DMS 273 (cell line): Measurements from ENCODE around the gene CES4A.

Experiments
- DNase-seq: peaks from one replicate; lab custom pipeline; 2025; ENCODE audit not compliant: unreplicated experiment; lab: John Stamatoyannopoulos, UW

CES4A gene

DNA sequence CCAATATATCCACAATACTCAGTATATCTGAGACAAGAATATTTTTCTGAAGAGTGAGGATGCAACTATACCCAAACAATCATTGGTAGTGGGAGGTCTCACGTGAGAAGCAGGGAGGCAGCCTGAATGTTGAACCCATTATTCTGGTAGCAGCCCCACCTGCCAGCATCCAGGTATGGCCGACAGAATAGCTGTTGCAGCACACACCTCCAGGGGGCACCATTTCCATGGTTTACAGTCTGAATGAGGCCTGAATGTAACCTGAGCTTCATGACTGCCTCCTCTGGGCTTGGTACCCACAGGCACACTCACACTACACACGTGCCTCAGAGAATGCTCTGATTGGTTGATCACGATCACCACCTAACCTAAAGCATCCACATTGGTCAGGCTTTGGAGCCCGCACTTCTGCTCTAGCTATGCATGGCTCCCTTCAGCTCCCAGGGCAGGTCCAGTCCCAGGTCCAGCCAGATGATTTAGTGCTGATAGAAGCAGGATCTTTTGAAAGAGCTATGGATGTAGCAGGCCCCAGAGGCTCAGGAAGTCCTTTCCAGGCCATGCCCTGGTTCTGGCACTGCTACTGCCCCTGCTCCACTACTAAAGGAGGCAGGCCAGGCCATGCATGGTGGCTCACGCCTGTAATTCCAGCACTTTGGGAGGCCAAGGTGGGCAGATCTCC, 29.6 kb downstream of the CES4A start:
- peak; percentile 96 for DNase-seq

- no peak for DNase-seq
Observed at GRCh38 chr16:67019171-67019570, 30.8 kb downstream of the CES4A start.

DNA sequence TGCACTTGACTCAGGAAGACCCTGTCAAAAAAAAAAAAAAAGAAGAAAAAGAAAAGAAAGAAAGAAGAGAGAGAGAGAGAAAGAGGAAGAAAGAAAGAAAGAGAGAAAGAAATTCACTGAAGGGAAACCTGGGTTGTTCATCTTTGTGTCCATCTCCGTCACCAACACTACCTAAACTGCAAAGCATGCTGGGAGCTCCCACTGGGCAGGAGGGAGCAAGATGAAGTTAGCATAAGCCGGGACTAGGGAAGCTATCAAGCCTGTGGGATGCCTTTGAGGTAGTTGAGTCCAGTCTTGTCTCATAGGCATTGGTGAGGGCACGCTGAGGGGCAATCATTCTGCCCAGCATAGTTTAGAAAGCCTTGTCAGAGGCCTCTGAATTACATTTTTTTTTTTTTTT, 32.9 kb downstream of the CES4A start:
- DNase-seq: no peak

- no peak for DNase-seq
Observed at GRCh38 chr16:67022531-67023214, 34.3 kb downstream of the CES4A start.

DNA sequence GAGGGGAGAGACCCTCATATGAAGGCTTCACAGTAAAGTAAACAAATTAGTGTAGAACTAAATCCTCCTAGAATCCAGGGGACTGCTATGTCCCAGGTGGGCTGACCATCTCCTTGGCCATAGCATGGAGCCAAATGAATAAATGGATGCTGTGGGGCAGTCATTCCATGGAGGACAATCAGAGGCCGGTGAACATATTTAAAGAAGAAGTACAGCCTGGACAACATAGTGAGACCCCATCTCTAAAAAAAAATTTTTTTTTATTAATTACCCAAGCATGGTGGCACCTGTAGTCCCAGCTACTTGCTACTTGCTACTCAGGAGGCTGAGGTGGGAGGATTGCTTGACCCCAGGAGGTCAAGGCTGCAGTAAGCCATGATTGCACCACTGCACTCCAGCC, 35.3 kb downstream of the CES4A start:
- no peak for DNase-seq

- DNase-seq: peak; percentile 37
Observed at GRCh38 chr16:67024384-67025209, 36.2 kb downstream of the CES4A start.

GRCh38 chr16:67025210-67025550, 36.8 kb downstream of the CES4A start:
- DNase-seq: no peak

DNA sequence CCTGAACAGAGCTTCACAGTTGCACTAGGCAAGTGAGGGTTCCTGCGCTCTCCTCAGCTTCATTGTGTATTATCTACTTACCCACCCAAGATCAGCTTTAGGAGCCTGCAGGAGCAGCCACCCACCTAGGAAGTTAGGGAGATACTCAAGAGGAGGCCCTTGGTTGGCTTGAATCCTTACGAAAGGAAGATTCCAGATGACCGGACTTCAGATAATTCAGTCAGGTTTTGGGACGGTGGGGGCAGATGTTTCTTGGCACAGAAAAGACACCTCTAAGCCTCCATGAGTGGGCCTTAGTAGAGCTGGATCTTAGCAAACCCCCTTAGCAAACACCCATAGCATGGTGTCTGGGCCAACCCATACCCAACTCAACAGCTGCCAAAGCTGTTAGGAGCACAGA, 38.2 kb downstream of the CES4A start:
- no peak for DNase-seq

GRCh38 chr16:67027046-67027445, 38.7 kb downstream of the CES4A start:
- DNase-seq: no peak

DNA sequence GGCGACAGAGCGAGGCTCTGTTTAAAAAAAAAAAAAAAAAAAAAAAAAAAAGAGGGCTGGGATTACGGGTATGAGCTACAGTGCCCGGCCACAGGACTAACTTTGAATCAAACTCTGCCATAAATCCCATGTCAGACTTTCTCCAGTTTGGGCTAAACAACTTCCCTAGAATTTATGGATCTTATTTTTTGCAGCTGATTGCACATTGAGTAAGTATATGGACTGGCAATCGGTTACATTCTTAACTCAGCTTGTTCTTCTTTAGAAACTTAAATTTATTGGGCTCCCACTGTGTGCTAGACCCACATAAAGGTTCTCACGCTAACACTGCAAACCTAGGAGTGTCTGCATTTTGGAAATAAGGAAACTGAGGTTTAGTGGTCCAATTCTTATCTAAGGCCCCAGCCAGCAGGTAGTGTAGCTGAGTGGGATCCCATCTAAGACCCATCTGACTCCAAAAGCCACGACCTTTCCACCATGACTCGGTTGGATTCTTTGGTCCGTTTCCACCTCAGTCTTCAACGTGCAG, 39.8 kb downstream of the CES4A start:
- DNase-seq: no peak

DNA sequence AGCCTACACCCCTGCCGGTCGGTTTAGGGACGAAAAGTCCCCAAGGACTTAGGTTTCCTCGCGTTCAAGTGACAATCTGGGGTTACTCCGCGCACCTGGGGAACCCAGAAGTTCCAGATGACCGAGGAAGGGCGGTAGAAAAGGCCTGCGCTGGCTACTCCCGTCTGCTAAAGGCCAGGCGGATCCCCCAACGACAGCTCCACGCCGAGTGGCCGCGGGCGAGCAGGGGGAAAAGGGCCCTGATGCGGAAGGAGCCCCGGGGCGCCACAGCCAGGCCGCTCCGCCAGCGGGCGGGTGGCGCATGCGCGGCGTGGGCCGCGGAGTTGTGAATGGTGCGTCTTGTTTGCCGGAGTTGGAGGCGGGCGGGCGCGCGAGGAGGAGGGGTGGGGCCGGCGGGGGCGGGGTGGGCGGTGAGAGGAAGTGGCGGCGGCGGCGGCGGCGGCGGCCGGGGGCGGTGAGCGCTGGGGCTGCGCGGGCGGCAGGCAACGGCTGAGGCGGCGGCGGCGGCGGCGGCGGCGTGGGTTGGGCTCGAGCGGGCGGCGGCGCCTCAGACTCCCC, 40.4 kb downstream of the CES4A start, which contains the start of gene CBFB:
CBFB (plus strand) TSS at position 454 of the 558 bp plus-strand sequence. CDS start 259 bp downstream, outside the sequence.
- DNase-seq: peak; percentile 97

DNA sequence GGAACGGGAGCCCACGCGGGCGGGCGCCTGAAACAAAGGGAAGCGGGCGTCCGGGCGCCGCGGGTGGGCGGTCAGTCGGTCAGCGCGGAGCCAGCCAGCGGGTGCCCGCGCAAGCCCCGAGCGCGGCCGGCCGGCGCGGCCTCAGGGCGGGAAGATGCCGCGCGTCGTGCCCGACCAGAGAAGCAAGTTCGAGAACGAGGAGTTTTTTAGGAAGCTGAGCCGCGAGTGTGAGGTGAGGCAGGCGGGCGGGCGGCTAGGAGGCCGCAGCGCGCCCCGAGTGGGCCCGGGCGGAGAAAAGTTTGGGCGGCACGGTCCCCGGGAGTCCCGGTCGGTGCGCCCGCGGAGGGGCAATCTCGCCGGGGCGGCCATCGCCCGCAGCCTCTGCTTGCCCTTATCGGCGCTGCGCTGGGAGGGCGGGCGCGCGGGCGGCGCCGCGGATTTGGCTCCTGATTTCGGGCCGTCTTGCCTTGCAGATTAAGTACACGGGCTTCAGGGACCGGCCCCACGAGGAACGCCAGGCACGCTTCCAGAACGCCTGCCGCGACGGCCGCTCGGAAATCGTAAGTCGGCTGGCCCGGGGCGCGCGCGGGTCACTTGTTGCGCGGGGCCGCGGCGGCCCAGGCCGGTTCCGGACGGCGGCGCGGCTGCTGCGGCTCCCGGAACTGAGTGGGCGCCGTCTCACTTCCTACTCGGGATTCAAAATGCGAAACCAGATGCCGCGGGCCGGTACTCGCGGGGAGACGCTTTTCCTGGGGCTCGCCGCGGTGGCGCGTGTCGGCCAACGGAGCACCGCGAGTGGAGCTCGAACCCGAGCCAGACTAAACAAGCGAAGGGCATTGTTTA, 41.1 kb downstream of the CES4A start:
- peak; percentile 80 for DNase-seq

GRCh38 chr16:67030221-67030962, 42.0 kb downstream of the CES4A start:
- DNase-seq: peak; percentile 66

DNA sequence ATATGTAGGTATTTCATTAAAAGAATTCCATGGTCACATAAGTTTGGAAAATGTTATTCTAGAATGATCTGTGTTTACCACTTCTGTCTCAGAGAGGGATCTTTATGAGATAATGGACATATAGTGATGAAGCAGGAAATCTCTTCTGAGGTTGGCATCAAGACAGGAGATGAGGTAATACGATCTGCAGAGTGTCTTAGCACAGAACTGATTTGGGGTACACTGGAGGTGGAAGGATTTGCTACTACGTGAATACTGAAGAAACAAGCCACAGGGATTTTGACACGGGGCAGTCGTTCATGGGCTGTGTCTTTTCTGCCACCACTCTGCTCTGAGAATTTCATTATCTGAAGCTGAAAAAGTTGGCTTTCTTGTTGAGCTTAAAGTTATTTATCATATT, 46.1 kb downstream of the CES4A start:
- DNase-seq: no peak

GRCh38 chr16:67035364-67035763, 47.0 kb downstream of the CES4A start:
- no peak for DNase-seq

DNA sequence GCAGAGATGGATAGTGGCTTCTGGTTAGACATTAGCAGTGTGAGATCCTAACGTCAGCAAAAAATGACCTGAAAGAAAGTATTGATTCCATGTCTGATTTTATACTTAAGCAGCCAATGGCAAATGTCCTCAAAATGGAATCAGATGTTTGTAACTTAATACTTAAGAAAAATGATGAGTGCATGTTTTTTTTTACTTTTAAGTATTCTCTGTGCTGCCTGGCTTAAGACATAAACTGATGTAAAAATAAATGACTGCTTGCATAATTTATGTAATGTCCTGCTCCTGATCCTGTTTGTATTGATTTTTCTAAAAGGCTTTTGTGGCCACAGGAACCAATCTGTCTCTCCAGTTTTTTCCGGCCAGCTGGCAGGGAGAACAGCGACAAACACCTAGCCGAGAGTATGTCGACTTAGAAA, 47.9 kb downstream of the CES4A start:
- no peak for DNase-seq

- no peak for DNase-seq
Observed at GRCh38 chr16:67039260-67040020, 51.1 kb downstream of the CES4A start.

GRCh38 chr16:67040166-67040565, 51.8 kb downstream of the CES4A start:
- no peak for DNase-seq

DNA sequence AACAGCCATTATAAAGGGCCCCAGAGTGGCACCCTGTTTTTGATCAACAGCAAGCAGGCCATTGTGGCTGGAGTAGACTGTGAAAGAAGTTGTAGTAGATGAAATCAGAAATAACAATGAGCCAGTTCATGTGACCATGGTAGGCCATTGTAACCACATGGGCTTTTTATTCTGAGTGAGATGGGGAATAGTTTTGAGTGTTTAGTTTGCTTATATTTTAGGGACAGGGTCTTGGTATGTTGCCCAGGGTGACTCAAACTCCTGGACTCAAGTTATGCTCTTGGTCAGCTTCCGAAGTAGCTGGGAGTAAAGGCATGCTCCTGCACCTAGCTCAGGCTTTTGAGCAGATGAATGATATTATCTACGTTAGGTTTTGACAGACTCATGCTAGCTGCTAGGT, 52.5 kb downstream of the CES4A start:
- DNase-seq: no peak
